SK-N-SH (cell line): Measurements from ENCODE around the gene ACER3.

Experiments
- CHD2 ChIP-seq: fragments of 150-350 bp; IDR thresholded peaks from 2 replicates; pipeline ENCODE4 v1.6.1; 2018; ENCODE audit warnings: low read length; ENCODE audit not compliant: partially characterized antibody
- FOXJ3 ChIP-seq: sonication (generic); formaldehyde crosslinking; IDR thresholded peaks from 2 replicates; pipeline ENCODE4 v1.5.1; 2020; ENCODE audit warnings: mild to moderate bottlenecking, missing genetic modification reagents
- GATA2 ChIP-seq: sonication (generic); formaldehyde crosslinking; IDR thresholded peaks from 2 replicates; pipeline ENCODE4 v1.5.0; 2020; ENCODE audit warnings: mild to moderate bottlenecking, missing genetic modification reagents
- POLR2AphosphoS5 ChIP-seq: IDR thresholded peaks from 2 replicates; pipeline ENCODE4 v1.6.1; 2012; ENCODE audit warnings: low read depth, low read length
- RCOR1 ChIP-seq: fragments of 150-350 bp; IDR thresholded peaks from 2 replicates; pipeline ENCODE4 v1.6.1; 2017; ENCODE audit warnings: antibody characterized with exemption, low read length
- RFX5 ChIP-seq: IDR thresholded peaks from 2 replicates; pipeline ENCODE4 v1.6.1; 2012; ENCODE audit warnings: mild to moderate bottlenecking, improper control_type of control experiment, low read length
- TAF1 ChIP-seq: IDR thresholded peaks from 2 replicates; pipeline ENCODE4 v1.6.1; 2012; ENCODE audit warnings: low read depth, mild to moderate bottlenecking, low read length, moderate library complexity, borderline replicate concordance
- TCF12 ChIP-seq: IDR thresholded peaks from 2 replicates; pipeline ENCODE4 v1.4.0; 2012
- TEAD4 ChIP-seq: IDR thresholded peaks from 2 replicates; pipeline ENCODE4 v1.4.0; 2012; ENCODE audit warnings: mild to moderate bottlenecking, borderline replicate concordance; ENCODE audit not compliant: insufficient read depth
- TF ChIP-seq, protein P1 (sequence below): IDR thresholded peaks from 2 replicates; pipeline ENCODE4 v1.4.0; 2012; ENCODE audit warnings: low read depth
- TF ChIP-seq, protein P2 (sequence below): fragments of 200-600 bp; sonication (generic); IDR thresholded peaks from 2 replicates; pipeline ENCODE4 v1.6.1; 2017; ENCODE audit warnings: antibody characterized with exemption, mild to moderate bottlenecking, moderate library complexity
- TF ChIP-seq, protein P3 (sequence below): IDR thresholded peaks from 2 replicates; pipeline ENCODE4 v1.6.1; 2012; ENCODE audit warnings: mild to moderate bottlenecking, low read depth, low read length, moderate library complexity
- TF ChIP-seq, protein P4 (sequence below): IDR thresholded peaks from 2 replicates; pipeline ENCODE4 v1.4.0; 2012; ENCODE audit warnings: low read depth, borderline replicate concordance
- TF ChIP-seq, protein P5 (sequence below): IDR thresholded peaks from 2 replicates; pipeline ENCODE4 v1.4.0; 2012; ENCODE audit warnings: low read depth, borderline replicate concordance

DNA sequence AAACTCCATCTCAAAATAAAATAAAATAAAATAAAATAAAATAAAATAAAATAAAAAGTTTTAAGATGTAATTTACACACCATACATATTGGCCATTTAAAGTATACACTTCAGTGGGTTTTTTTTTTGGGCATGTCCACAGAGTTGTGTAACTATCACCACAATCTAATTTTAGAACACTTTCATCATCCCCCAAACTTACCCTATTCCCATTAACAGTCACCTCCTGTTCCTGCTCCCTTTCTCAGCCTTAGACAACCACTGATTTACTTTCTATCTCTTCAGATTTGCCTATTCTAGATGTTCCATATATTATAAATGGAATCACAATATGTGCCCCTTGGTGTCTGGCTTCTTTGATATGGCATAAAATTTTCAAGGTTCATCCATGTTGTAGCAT lies 4.6 kb upstream of the ACER3 start:
- TF ChIP-seq RCOR1 = no peak
- no peak for TF ChIP-seq GATA2 (CRISPR knock-in tag)
- TF ChIP-seq POLR2AphosphoS5 = no peak
- TF ChIP-seq, protein P1, sequence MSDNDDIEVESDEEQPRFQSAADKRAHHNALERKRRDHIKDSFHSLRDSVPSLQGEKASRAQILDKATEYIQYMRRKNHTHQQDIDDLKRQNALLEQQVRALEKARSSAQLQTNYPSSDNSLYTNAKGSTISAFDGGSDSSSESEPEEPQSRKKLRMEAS = no peak
- TF ChIP-seq, protein P2, sequence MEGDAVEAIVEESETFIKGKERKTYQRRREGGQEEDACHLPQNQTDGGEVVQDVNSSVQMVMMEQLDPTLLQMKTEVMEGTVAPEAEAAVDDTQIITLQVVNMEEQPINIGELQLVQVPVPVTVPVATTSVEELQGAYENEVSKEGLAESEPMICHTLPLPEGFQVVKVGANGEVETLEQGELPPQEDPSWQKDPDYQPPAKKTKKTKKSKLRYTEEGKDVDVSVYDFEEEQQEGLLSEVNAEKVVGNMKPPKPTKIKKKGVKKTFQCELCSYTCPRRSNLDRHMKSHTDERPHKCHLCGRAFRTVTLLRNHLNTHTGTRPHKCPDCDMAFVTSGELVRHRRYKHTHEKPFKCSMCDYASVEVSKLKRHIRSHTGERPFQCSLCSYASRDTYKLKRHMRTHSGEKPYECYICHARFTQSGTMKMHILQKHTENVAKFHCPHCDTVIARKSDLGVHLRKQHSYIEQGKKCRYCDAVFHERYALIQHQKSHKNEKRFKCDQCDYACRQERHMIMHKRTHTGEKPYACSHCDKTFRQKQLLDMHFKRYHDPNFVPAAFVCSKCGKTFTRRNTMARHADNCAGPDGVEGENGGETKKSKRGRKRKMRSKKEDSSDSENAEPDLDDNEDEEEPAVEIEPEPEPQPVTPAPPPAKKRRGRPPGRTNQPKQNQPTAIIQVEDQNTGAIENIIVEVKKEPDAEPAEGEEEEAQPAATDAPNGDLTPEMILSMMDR = no peak
- no peak for TF ChIP-seq FOXJ3 (CRISPR knock-in tag)
- TF ChIP-seq TAF1 = no peak
- TF ChIP-seq RFX5 = no peak
- TF ChIP-seq, protein P3, sequence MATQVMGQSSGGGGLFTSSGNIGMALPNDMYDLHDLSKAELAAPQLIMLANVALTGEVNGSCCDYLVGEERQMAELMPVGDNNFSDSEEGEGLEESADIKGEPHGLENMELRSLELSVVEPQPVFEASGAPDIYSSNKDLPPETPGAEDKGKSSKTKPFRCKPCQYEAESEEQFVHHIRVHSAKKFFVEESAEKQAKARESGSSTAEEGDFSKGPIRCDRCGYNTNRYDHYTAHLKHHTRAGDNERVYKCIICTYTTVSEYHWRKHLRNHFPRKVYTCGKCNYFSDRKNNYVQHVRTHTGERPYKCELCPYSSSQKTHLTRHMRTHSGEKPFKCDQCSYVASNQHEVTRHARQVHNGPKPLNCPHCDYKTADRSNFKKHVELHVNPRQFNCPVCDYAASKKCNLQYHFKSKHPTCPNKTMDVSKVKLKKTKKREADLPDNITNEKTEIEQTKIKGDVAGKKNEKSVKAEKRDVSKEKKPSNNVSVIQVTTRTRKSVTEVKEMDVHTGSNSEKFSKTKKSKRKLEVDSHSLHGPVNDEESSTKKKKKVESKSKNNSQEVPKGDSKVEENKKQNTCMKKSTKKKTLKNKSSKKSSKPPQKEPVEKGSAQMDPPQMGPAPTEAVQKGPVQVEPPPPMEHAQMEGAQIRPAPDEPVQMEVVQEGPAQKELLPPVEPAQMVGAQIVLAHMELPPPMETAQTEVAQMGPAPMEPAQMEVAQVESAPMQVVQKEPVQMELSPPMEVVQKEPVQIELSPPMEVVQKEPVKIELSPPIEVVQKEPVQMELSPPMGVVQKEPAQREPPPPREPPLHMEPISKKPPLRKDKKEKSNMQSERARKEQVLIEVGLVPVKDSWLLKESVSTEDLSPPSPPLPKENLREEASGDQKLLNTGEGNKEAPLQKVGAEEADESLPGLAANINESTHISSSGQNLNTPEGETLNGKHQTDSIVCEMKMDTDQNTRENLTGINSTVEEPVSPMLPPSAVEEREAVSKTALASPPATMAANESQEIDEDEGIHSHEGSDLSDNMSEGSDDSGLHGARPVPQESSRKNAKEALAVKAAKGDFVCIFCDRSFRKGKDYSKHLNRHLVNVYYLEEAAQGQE = no peak
- TF ChIP-seq TCF12 = no peak
- TF ChIP-seq TEAD4 = no peak
- no peak for TF ChIP-seq CHD2
- TF ChIP-seq, protein P4, sequence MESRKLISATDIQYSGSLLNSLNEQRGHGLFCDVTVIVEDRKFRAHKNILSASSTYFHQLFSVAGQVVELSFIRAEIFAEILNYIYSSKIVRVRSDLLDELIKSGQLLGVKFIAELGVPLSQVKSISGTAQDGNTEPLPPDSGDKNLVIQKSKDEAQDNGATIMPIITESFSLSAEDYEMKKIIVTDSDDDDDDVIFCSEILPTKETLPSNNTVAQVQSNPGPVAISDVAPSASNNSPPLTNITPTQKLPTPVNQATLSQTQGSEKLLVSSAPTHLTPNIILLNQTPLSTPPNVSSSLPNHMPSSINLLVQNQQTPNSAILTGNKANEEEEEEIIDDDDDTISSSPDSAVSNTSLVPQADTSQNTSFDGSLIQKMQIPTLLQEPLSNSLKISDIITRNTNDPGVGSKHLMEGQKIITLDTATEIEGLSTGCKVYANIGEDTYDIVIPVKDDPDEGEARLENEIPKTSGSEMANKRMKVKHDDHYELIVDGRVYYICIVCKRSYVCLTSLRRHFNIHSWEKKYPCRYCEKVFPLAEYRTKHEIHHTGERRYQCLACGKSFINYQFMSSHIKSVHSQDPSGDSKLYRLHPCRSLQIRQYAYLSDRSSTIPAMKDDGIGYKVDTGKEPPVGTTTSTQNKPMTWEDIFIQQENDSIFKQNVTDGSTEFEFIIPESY = no peak
- TF ChIP-seq, protein P5, sequence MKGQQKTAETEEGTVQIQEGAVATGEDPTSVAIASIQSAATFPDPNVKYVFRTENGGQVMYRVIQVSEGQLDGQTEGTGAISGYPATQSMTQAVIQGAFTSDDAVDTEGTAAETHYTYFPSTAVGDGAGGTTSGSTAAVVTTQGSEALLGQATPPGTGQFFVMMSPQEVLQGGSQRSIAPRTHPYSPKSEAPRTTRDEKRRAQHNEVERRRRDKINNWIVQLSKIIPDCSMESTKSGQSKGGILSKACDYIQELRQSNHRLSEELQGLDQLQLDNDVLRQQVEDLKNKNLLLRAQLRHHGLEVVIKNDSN = no peak
